Ovary (tissue), 9 donors: Measurements from ENCODE around the gene RAP2B. TPM values are rescaled to one million over a fixed set of nuclear protein-coding genes. Genes with fewer than 3 reads are reported as not detected.
A peak's percentile ranks its signal among the peaks of the same experiment; 100 is the strongest.

Experiments used
- DNase-seq, 5 donors: peaks; one replicate each; pipeline ENCODE4 v3.0.0-alpha.2; 2019 to 2020
- H3K27ac ChIP-seq, 2 donors: fragments of 200-600 bp; one replicate each; pipeline versions ENCODE4 v1.5.1 to v1.8.0; 2019 to 2022
- H3K27me3 ChIP-seq: fragments of 200-600 bp; one replicate; pipeline ENCODE4 v1.8.0; 2022
- H3K36me3 ChIP-seq: fragments of 200-600 bp; sonication (generic); one replicate; pipeline ENCODE4 v1.5.1; 2019
- H3K4me1 ChIP-seq: one replicate; pipeline ENCODE4 v1.8.1; 2013; ENCODE audit warnings: mild to moderate bottlenecking, moderate library complexity; ENCODE audit not compliant: insufficient read depth
- H3K4me3 ChIP-seq: fragments of 200-600 bp; sonication (generic); one replicate; pipeline ENCODE4 v1.5.1; 2017
- H3K9me3 ChIP-seq, 2 donors: fragments of 200-600 bp in 1 of 2; sonication (generic) in 1 of 2; one replicate each; pipeline versions ENCODE4 v1.5.1 to v1.8.1; 2013 to 2019; ENCODE audit warnings: mild to moderate bottlenecking in 1 of 2, moderate library complexity in 1 of 2
- EP300 ChIP-seq: sonication (generic); formaldehyde crosslinking; IDR thresholded peaks from one replicate; pipeline ENCODE4 v1.6.1; 2017; ENCODE audit warnings: antibody characterized with exemption
- POLR2A ChIP-seq: fragments of 450-650 bp; IDR thresholded peaks from one replicate; pipeline ENCODE4 v1.6.1; 2017; ENCODE audit warnings: antibody characterized with exemption, mild to moderate bottlenecking, moderate library complexity
- WGBS, 3 donors: extraction: QIAGEN DNeasy Blood & Tissue Kit in 1 of 3; methylation state at CpG; one replicate each; pipeline versions ENCODE4 v1.1.5 to v1.1.7; 2013 to 2017; 5-methylcytosine and 5-hydroxymethylcytosine counted together
- intact Hi-C, 4 donors: fragments of 100-400 bp; cut with DNase I; formaldehyde crosslinking; loops; one replicate each; pipeline versions ENCODE4 v1.11.0 to v1.15.1; 2022 to 2023
- polyA plus RNA-seq, 2 donors: library from polyadenylated mRNA; stranded (reverse); fragments of 200-250 nt in 1 of 2; fragments of 350-450 nt in 1 of 2; fragmentation: Illumina TruSeq in 1 of 2; extraction: RNeasy Lipid Tissue Mini Kit (QIAGEN cat#74804) in 1 of 2; gene quantifications; one replicate each; pipeline ENCODE4 v1.2.3, GENCODE V29; 2013 to 2014
- total RNA-seq, 7 donors: library from RNA; depleted of rRNA in 2 of 7; stranded (reverse); fragments of >200 nt in 2 of 7; fragmentation: NEBNext Ultra II Directional in 3 of 7; extraction: Animal tissue kit (Norgen Biotek cat#: 25700) in 3 of 7; gene quantifications; one replicate each; pipeline versions ENCODE4 v1.1.0 to v1.2.4, GENCODE V29; 2016 to 2023
- TF ChIP-seq, protein P1 (sequence below), 3 donors: fragments of 450-650 bp in 2 of 3; fragments of 200-600 bp in 1 of 3; IDR thresholded peaks; one replicate each; pipeline versions ENCODE4 v1.5.1 to v1.8.0; 2016 to 2022; ENCODE audit warnings: antibody characterized with exemption in 3 of 3, mild to moderate bottlenecking in 1 of 3
- donor health status: DM: no; HTN: no; CAD: no; lungs with moderate emphysema.
- donor health status: DM: no; HTN: no; CAD: no.
- donor health status: Bipolar disorder and iron deficiency.
- donor health status: DM: yes; HTN: yes; CAD: no.
- donor health status: DM: no; HTN: no; CAD: no.
- donor health status: DM: yes; HTN: yes; CAD: no.

RAP2B gene
- total and polyA plus RNA-seq, 9 donors = 5.5 to 14.1 (median 9.5) TPM

DNA sequence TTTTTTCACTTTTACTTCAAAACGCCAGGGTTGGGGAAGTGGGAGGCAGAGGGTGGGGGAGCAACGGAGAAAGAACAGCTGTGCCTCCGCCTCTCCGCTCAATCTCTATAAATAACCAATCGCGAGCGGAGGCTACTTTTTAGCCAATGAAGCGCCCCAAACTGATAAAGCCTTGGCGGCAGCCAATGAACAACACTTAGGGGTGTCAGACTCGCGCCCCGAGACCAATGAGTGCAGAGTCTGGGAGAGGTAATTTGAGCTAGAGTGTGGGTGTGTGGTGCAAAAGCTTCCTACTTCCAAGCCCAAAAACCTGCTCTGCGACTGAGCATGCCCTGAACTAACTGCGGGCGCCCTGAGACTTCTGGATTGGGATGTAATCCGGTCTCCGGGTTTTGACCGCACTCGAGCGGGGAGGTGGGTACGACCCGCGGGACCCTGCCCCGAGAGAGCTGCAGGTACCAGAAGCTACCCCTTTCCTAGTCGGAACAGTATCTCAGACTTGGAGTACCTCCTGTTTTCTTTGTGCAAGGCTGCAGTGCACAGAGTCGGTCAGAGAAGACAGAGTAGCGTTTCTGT lies 800 bp upstream of the RAP2B start:
- peak; percentile 13 for TF ChIP-seq POLR2A
- no peak for TF ChIP-seq EP300
- TF ChIP-seq, protein P1, sequence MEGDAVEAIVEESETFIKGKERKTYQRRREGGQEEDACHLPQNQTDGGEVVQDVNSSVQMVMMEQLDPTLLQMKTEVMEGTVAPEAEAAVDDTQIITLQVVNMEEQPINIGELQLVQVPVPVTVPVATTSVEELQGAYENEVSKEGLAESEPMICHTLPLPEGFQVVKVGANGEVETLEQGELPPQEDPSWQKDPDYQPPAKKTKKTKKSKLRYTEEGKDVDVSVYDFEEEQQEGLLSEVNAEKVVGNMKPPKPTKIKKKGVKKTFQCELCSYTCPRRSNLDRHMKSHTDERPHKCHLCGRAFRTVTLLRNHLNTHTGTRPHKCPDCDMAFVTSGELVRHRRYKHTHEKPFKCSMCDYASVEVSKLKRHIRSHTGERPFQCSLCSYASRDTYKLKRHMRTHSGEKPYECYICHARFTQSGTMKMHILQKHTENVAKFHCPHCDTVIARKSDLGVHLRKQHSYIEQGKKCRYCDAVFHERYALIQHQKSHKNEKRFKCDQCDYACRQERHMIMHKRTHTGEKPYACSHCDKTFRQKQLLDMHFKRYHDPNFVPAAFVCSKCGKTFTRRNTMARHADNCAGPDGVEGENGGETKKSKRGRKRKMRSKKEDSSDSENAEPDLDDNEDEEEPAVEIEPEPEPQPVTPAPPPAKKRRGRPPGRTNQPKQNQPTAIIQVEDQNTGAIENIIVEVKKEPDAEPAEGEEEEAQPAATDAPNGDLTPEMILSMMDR (IDR thresholded peaks at IDR 0.05) = no peak
- Histone ChIP-seq H3K27ac (peak overlapping the region; percentile 1 to 91), H3K4me3 (peak overlapping the region; percentile 82), H3K36me3 (no peaks in the 10 kb centered on the region), H3K27me3 (no peaks in the 10 kb centered on the region), H3K4me1 (no peaks in the 10 kb centered on the region), H3K9me3 (no peaks in the 10 kb centered on the region)
- 0 to 1% (median 0%) methylated on average over 26 to 27 of the region's 27 CpGs for WGBS, 3 donors
- intact Hi-C loops = loop anchor here in 1 of 4 donors (10.0 kb wide), 1 partner anchor 134 kb away; no protein-coding TSS in a partner anchor
- DNase-seq = peak; percentile 90 to 93 (median 92)

DNA sequence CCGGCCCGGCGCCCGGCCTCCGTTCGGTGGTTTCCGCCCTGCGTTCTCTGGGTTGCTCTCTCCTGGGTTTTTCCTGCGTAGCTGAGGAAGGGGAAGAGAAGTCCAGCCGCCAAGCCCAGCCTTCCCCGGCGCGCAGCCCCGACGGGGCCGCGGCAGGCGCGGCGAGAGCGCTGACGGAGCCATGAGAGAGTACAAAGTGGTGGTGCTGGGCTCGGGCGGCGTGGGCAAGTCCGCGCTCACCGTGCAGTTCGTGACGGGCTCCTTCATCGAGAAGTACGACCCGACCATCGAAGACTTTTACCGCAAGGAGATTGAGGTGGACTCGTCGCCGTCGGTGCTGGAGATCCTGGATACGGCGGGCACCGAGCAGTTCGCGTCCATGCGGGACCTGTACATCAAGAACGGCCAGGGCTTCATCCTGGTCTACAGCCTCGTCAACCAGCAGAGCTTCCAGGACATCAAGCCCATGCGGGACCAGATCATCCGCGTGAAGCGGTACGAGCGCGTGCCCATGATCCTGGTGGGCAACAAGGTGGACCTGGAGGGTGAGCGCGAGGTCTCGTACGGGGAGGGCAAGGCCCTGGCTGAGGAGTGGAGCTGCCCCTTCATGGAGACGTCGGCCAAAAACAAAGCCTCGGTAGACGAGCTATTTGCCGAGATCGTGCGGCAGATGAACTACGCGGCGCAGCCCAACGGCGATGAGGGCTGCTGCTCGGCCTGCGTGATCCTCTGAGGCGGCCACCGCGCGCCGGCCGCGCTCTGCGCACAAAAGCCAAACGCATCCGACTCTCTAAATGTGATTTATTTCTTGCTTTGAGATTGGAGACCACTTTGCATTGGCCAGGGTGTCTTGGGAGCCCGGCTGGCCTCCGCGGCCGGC lies 727 bp downstream of the RAP2B start:
- DNase-seq = peak; percentile 35 to 60 (median 44)
- Histone ChIP-seq H3K27me3 (no peaks in the 10 kb centered on the region), H3K9me3 (no peaks in the 10 kb centered on the region), H3K4me1 (no peaks in the 10 kb centered on the region), H3K27ac (peak overlapping the region; percentile 61 to 91), H3K36me3 (no peaks in the 10 kb centered on the region), H3K4me3 (peak overlapping the region; percentile 82)
- 0% methylated on average over 32 to 86 of the region's 86 CpGs for WGBS, 3 donors
- TF ChIP-seq POLR2A (peak; percentile 5), EP300 (no peak)
- intact Hi-C loops = loop anchor here in 1 of 4 donors (10.0 kb wide), 1 partner anchor 132 kb away; no protein-coding TSS in a partner anchor

DNA sequence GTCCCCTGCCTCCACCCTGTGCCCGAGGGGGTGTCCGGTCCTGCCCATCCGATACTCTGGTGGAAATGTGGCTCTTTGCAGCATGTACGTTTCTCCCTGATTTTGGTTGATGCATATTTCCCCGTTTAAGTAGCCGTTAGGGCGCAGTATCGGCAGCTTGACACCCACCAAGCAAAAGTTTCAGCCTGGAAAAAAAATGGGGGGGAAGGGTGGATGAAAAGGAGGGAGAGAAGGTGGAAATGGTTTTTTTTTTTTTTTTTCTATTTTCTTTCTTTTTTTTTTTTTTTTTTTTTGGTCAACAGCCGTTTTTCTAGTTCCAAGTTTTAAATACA lies 1.3 kb downstream of the RAP2B start:
- intact Hi-C loops = loop anchor here in 1 of 4 donors (10.0 kb wide), 1 partner anchor 131 kb away; no protein-coding TSS in a partner anchor
- H3K9me3 ChIP-seq = no peaks in the 10 kb centered on the region
- no peaks in the 10 kb centered on the region for H3K36me3 ChIP-seq
- peak overlapping the region; percentile 61 to 91 for H3K27ac ChIP-seq
- no peak for TF ChIP-seq POLR2A
- no peak for TF ChIP-seq EP300
- TF ChIP-seq, protein P1 (IDR thresholded peaks at IDR 0.05) = no peak
- no peaks in the 10 kb centered on the region for H3K27me3 ChIP-seq
- WGBS, 3 donors = 0 to 1% (median 0%) methylated on average over 9 of the region's 9 CpGs
- H3K4me1 ChIP-seq = no peaks in the 10 kb centered on the region
- DNase-seq = peak in 2 of 5 donors; percentile 27 to 37
- peak overlapping the region; percentile 82 for H3K4me3 ChIP-seq

DNA sequence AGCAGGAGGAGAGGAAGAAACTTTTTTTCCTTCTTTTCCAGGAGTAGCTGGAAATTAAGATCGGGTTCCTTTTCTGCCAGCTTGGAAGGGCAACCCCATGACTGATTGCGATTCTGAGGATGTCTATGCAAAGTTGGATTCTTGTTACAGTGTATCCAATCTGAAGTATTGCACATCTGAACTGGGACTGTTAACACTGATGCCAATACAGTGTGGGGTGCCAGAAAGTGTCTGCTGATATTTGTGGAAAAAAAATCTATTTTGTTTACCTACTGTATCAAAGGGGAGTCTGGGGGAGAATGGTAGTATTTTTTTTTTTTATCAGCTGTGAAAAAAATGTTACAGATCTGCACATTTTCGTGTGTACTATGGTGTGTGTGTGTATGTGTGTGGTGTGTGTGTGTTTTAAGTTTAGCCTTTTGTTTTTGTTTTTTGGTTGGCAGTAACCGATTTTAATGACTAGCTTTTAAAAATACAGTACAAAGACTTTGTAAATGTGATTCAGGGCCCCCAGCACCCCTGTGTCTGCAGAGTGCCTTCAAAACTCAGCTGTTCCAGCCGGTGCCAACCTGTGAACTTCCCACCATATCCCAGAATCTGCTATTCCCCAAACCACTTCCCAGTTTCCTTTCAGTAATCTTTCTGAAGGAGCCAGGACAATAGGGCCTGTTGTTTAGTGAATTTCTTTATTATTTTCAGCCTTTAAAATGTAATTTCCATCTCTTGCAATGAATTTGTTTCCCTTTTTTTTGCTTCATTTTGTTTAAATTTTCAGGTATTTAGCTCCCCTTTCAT lies 1.9 kb downstream of the RAP2B start:
- H3K4me3 ChIP-seq = peak overlapping the region; percentile 82
- H3K36me3 ChIP-seq = no peaks in the 10 kb centered on the region
- DNase-seq = no peak
- H3K27me3 ChIP-seq = no peaks in the 10 kb centered on the region
- H3K9me3 ChIP-seq = no peaks in the 10 kb centered on the region
- intact Hi-C loops = loop anchor here in 1 of 4 donors (10.0 kb wide), 1 partner anchor 131 kb away; no protein-coding TSS in a partner anchor
- WGBS, 3 donors = 0 to 4% (median 2%) methylated on average over 5 of the region's 5 CpGs
- H3K4me1 ChIP-seq = no peaks in the 10 kb centered on the region
- TF ChIP-seq, protein P1 (IDR thresholded peaks at IDR 0.05) = no peak
- no peak for TF ChIP-seq EP300
- TF ChIP-seq POLR2A = no peak
- no peak overlapping the region for H3K27ac ChIP-seq
